Retina (tissue), 1 donor: ENCODE data around the gene CCDC185.

Experiments
- DNase-seq: peaks from one replicate; pipeline ENCODE4 v3.0.0-alpha.2; 2016

The CCDC185 gene

GRCh38 chr1:223393275-223394214, at the start of gene CCDC185:
Gene CCDC185 (plus strand): TSS chr1:223393415. CDS start chr1:223393476, 61 bp downstream.
- peak; percentile 67 for DNase-seq

DNA sequence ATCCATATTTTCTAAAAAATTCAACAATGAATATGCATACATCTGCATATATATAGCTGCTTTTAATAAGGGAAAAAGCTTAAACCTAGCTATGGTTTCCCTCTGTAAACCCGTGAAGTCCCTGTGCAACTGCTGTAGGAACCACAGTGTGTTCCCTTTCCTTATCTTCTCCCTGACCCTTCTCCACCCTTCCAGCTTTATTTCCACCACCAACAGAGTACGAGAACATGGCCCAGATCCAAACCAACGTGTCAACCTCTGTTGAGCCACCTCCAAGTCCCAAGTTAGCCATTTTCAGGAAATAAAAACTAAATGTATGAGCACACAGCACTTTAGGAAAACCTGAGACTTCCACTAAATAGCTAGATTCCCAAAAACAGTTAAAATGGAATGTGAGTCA, 49.5 kb upstream of the CCDC185 start:
- no peak for DNase-seq

GRCh38 chr1:223344491-223344890, 48.7 kb upstream of the CCDC185 start:
- DNase-seq = no peak

DNA sequence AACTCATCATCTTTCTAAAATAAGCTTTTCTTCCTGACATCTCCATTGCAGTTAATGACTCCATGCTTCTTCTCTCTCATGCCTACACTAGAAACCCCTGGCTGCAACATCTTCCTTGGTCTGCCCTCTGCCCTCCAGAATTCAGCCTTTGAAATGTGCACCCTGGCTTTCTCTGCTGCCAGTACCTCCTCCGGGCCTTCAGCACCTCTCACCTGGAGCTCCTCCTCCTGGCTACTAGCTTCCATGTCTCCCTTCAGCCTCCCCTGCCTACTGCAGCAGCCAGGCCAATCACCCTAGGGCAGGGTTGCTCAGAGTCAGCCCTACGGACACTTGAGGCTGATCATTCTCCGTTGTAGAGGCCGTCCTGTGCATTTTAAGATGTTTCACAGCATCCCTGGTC, 47.5 kb upstream of the CCDC185 start:
- no peak for DNase-seq

DNA sequence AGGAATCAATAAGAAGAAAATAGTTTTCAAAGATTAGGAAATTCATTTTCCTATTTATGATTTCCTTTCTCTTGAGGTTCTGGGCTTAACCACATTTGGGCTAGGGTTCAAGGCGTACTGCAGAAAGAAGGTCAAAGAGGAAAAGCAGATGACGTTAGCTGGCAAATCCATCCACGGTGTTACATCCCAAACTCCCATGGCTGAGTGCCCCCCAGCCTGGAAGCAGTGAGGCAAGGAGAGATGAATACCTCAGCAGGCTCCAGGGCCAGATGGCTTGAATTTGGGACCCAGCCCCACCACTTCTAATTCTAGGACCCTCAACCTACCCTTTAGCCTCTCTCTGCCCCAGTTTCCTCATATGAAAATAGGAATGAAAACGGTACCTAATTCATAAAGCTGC, 46.9 kb upstream of the CCDC185 start:
- DNase-seq = no peak

GRCh38 chr1:223347583-223347982, 45.6 kb upstream of the CCDC185 start:
- DNase-seq = no peak

DNA sequence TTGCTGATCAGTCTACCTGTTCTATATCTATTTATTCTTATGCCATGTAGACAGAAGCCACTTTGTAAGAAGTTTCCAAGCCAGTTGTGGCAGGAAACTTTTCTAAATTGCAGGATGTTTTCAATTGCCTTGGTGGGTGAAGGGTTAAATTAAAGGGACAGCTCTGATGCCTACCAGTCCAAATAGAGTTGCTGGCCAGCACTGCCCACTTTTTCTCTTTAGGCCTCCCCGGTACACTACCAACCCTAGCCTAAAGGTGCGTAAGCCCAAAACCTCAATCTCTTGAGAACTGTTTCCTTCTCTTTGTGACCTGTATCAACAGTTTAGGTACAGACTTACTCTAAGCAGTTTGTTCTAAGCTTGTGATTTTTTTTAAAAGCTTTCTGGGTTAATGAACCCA, 44.8 kb upstream of the CCDC185 start:
- no peak for DNase-seq

GRCh38 chr1:223349241-223349640, 44.0 kb upstream of the CCDC185 start:
- DNase-seq = no peak

DNA sequence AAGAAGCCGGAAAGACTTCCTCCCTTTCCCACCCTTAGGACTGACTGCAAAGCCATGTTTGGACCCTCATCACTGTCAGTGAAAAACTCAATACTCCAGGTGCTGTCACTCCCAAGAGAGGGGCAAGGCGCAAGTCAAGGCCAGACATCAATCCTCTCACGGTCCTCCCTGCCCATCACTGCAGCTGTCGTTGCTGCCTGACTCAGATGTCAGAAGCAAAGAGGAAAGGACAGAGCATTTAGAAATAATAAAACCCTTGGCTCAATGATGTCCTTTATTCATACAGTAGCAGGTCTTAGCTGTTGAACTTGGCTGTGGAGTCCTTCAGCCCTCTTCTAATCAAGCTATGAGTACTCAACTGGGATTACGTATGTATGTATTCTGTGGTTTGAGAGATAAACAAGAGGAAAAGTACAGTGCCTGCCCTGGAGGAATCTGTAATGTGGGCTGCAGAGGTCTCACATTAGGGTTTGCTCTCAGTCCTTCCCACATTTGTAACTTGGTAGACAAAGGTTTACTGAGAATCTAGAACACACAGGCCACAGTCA, 42.8 kb upstream of the CCDC185 start:
- DNase-seq = no peak

DNA sequence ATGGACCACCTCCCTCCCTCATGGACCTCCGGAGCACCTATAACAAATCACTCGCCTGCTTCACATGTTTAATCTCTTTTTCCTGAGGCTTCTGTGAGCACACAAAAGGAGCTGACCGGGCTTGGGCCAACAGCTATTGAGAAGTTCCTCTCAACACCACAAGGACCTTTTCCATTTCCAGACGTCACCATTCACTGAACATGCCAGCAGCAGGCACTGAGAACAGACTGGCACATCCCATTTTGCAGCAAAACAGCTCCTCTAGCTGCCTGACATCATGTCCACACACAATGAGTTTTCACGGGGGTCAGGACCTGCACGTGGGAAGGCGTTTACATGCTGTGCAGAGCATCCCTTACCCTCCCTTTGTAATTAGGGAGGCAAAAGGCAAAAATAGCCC, 40.3 kb upstream of the CCDC185 start:
- DNase-seq = no peak

DNA sequence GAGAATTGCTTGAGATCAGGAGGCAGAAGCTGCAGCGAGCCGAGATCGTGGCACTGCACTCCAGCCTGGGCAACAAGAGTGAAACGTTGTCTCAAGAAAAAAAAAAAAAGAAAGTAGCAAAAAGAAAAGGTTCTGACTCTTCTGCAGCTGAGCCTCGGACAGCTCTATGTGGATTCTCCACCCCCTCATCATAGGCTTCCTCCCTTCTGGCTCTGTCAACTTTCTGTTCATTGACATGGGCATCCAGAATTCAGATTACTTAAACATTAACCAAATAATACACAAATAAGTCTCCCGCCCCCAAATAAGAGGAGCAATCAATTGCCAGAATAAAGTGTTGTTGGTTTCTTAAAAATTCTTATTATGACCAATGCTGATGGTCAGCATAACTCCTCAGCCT, 39.3 kb upstream of the CCDC185 start:
- DNase-seq = no peak

- DNase-seq = no peak
Measured at GRCh38 chr1:223355699-223356098, 37.5 kb upstream of the CCDC185 start.

GRCh38 chr1:223358826-223359225, 34.4 kb upstream of the CCDC185 start:
- DNase-seq = no peak

- DNase-seq = peak; percentile 82
Measured at GRCh38 chr1:223363057-223363855, 30.0 kb upstream of the CCDC185 start.

- DNase-seq = peak; percentile 88
Measured at GRCh38 chr1:223363856-223364684, 29.1 kb upstream of the CCDC185 start, which contains the start of gene SUSD4. Gene SUSD4 (minus strand): TSS chr1:223364176. CDS start chr1:223363425, 751 bp downstream.

DNA sequence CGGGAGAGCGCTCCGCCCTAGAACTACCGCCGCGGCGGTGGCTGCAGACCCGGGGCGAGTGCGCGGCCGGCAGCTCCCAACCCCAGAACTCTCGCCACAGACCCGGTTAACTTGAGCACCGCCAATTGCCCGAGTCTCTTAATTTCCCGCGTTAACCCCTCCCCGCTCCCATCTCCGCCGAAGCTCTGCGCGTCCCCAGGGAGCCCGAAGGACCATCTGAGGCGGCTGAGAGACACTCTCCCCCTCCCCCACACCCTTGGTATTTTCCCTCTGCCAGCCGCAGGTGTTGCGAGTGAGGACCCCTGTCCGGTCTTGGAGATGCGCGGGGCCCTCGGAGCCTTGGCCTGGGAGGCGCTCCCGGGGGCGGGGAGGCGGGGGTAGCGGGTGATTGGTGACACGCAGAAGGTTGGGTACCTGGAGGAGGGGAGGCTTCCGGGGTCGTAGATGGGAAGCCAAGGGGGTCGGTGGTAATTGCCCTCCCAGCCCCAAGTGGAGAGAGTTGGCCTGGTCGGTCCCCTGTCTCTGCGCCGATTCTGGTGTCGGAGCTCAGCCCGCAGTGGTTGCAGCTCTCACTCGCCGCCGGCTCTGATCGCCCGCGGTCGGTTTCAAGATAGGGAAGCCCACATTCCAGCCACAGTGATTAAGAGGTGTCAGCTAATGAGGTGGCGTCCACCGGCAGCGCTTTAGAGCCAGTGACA, 28.4 kb upstream of the CCDC185 start:
- DNase-seq = peak; percentile 64

DNA sequence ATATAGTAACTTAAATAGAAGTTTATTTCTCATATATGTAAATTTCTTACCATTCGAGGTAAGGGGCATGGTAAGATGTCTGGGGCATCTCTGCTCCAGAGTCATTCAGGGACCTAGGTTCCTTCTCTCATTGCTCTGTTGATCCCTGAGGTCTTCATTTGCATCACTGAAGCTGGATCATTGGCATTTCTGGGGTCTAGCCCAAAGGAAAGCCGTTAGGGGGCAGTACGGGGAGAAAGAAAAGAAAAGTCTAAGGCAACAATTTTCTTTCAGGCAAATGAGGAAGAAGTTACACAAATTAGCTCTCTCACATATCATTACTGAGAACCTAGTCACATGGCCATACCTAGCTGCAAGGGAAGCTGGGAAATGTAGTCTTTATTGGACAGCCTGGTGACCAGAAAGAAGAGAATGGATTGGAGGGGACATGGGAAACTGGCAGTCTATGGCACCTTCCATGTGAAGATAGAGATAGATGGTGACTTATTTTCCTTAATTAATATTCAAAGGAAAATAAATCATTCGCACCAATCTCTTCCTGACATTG, 19.1 kb upstream of the CCDC185 start:
- no peak for DNase-seq

DNA sequence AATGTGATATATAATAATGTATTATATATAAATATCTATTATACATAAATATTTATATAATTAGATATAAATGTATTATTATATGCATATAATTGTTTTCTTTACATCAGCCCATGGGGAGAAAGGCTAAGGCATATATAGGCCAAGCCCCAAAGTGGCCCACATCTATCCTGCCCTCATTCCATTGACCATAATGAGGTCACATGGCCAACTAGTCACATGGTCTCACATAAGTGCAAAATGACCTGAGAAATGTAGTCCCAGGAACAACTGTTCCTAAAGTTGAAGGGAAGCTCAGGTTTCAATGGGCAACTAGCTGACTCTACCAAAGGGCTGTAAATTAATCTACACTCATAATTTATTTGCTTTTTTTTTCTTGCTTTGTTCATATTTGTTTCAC, 14.5 kb upstream of the CCDC185 start:
- DNase-seq = no peak

DNA sequence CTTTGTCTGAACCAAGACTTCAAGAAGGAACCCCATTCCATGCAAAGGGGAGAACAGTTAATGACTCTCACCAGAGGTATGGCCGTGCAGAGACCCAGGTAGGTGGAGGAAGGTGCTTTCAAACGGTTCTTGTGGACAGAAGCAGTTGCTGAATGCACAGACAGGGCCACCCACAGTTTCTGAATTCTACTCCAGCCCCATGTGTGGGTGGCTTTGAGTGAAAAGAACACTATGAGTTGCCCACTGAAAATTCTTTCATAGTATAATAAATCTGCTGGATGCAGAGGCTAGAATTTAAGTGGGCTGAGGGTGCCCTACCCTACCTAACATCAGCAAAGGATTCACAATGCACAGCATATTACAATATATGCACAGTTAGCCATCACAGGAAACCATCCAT, 7.2 kb upstream of the CCDC185 start:
- DNase-seq = no peak

GRCh38 chr1:223390618-223391017, 2.6 kb upstream of the CCDC185 start:
- no peak for DNase-seq

DNA sequence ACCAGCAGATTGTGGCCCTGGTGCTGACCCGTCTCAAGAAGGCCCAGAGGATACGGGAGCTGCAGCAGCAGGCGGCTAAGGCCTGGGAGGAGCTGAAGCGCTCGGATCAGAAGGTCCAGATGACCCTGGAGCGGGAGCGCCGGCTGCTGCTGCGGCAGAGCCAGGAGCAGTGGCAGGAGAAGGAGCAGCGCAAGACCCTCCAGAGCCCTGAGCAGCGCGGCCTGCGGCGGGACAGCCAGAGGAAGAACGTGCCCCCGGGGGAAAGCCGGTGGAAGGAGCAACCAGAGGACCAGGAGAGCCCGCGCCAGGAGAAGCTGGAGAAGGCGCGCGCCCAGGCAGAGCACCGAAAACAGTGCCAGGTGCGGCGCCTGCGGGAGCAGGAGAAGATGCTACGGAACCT, 1.0 kb downstream of the CCDC185 start:
- DNase-seq = no peak

- DNase-seq = no peak
Measured at GRCh38 chr1:223394706-223395105, 1.5 kb downstream of the CCDC185 start.
